Measurements from ENCODE around the gene ZNF217. TPM values are rescaled to one million over a fixed set of nuclear protein-coding genes. Genes with fewer than 3 reads are reported as not detected.
"Not testable (repeated sequence)": the region's sequence is repeated elsewhere in the genome, so short reads cannot be mapped to it uniquely, and the experiment has no call there.

The ZNF217 gene
- total and polyA plus RNA-seq, 7 donors, result 1.7 to 8.1 (median 4.3) TPM

- Histone ChIP-seq H3K36me3 (ENCODE audit: insufficient read depth in 1 of 2, low read depth in 1 of 2) (peaks cover 0 to 59% of the 10 kb centered on the region in 2 donors), H3K27ac (no peak overlapping the region), H3K4me3 (no peak overlapping the region), H3K27me3 (ENCODE audit: insufficient read depth in 3 of 3, low read length in 2 of 3) (no peaks in the 10 kb centered on the region), H3K4me1 (no peaks in the 10 kb centered on the region), H3K9me3 (no peaks in the 10 kb centered on the region)
- no peak for DNase-seq
- no peak for TF ChIP-seq CTCF (IDR thresholded peaks at IDR 0.05)
- intact Hi-C loops (cut with DNase I), result no loop called here
- ATAC-seq, result no peak
- 93 to 96% (median 94%) methylated on average over 8 of the region's 8 CpGs for WGBS, 3 donors
Measured at GRCh38 chr20:53568351-53568750, 25.3 kb downstream of the ZNF217 start.

- no peak overlapping the region for H3K4me3 ChIP-seq
- peaks cover 0 to 59% of the 10 kb centered on the region in 2 donors for H3K36me3 ChIP-seq (ENCODE audit: insufficient read depth in 1 of 2, low read depth in 1 of 2)
- no peaks in the 10 kb centered on the region for H3K4me1 ChIP-seq
- TF ChIP-seq CTCF (IDR thresholded peaks at IDR 0.05), result no peak
- H3K27me3 ChIP-seq (ENCODE audit: insufficient read depth in 3 of 3, low read length in 2 of 3), result no peaks in the 10 kb centered on the region
- ATAC-seq (no peak), DNase-seq (no peak)
- no peak overlapping the region for H3K27ac ChIP-seq
- intact Hi-C loops (cut with DNase I), result no loop called here
- no peaks in the 10 kb centered on the region for H3K9me3 ChIP-seq
- 93 to 97% (median 93%) methylated on average over 3 of the region's 3 CpGs for WGBS, 3 donors
Measured at GRCh38 chr20:53567379-53567917, 26.2 kb downstream of the ZNF217 start.

- H3K27me3 ChIP-seq (ENCODE audit: insufficient read depth in 3 of 3, low read length in 2 of 3); intact Hi-C loops (cut with DNase I); H3K4me1 ChIP-seq; H3K9me3 ChIP-seq; H3K27ac ChIP-seq; DNase-seq; H3K4me3 ChIP-seq; ATAC-seq: not testable (repeated sequence)
- peaks cover 0 to 55% of the 10 kb centered on the region in 2 donors for H3K36me3 ChIP-seq (ENCODE audit: insufficient read depth in 1 of 2, low read depth in 1 of 2)
- WGBS, 3 donors, result 92 to 96% (median 95%) methylated on average over 9 of the region's 9 CpGs
Measured at GRCh38 chr20:53566623-53567022, 27.0 kb downstream of the ZNF217 start.

GRCh38 chr20:53565254-53565653, 28.4 kb downstream of the ZNF217 start:
- WGBS, 3 donors, result 96 to 98% (median 97%) methylated on average over 11 of the region's 11 CpGs
- H3K36me3 ChIP-seq (ENCODE audit: insufficient read depth in 1 of 2, low read depth in 1 of 2), result peaks cover 0 to 42% of the 10 kb centered on the region in 2 donors

GRCh38 chr20:53562104-53562764, 31.4 kb downstream of the ZNF217 start:
- 97 to 98% (median 97%) methylated on average over 9 of the region's 9 CpGs for WGBS, 3 donors

More at GRCh38 chr20:53565254-53565653, 28.4 kb downstream of the ZNF217 start:
- H3K9me3 ChIP-seq, result no peaks in the 10 kb centered on the region
- no peak overlapping the region for H3K27ac ChIP-seq
- H3K27me3 ChIP-seq (ENCODE audit: insufficient read depth in 3 of 3, low read length in 2 of 3), result no peaks in the 10 kb centered on the region
- H3K4me3 ChIP-seq, result no peak overlapping the region
- TF ChIP-seq CTCF (IDR thresholded peaks at IDR 0.05), result no peak
- ATAC-seq, result no peak
- no peaks in the 10 kb centered on the region for H3K4me1 ChIP-seq
- no peak for DNase-seq
- intact Hi-C loops (cut with DNase I), result no loop called here

More at GRCh38 chr20:53562104-53562764, 31.4 kb downstream of the ZNF217 start:
- H3K27ac ChIP-seq; H3K9me3 ChIP-seq; H3K4me1 ChIP-seq; DNase-seq; intact Hi-C loops (cut with DNase I); H3K4me3 ChIP-seq; ATAC-seq; H3K27me3 ChIP-seq (ENCODE audit: insufficient read depth in 3 of 3, low read length in 2 of 3): not testable (repeated sequence)
- H3K36me3 ChIP-seq (ENCODE audit: insufficient read depth in 1 of 2, low read depth in 1 of 2), result peaks cover 0 to 17% of the 10 kb centered on the region in 2 donors

All from psoas muscle (tissue), 8 donors.